GM19023 (cell line): Measurements from ENCODE around the gene HPCAL1.

ENCODE experiments used
- ATAC-seq: cut with Tn5 transposase; IDR thresholded peaks from one replicate; pipeline ENCODE4 v1.9.1; 2021; ENCODE audit warnings: mild to moderate bottlenecking, moderate library complexity; ENCODE audit not compliant: unreplicated experiment

The HPCAL1 gene

DNA sequence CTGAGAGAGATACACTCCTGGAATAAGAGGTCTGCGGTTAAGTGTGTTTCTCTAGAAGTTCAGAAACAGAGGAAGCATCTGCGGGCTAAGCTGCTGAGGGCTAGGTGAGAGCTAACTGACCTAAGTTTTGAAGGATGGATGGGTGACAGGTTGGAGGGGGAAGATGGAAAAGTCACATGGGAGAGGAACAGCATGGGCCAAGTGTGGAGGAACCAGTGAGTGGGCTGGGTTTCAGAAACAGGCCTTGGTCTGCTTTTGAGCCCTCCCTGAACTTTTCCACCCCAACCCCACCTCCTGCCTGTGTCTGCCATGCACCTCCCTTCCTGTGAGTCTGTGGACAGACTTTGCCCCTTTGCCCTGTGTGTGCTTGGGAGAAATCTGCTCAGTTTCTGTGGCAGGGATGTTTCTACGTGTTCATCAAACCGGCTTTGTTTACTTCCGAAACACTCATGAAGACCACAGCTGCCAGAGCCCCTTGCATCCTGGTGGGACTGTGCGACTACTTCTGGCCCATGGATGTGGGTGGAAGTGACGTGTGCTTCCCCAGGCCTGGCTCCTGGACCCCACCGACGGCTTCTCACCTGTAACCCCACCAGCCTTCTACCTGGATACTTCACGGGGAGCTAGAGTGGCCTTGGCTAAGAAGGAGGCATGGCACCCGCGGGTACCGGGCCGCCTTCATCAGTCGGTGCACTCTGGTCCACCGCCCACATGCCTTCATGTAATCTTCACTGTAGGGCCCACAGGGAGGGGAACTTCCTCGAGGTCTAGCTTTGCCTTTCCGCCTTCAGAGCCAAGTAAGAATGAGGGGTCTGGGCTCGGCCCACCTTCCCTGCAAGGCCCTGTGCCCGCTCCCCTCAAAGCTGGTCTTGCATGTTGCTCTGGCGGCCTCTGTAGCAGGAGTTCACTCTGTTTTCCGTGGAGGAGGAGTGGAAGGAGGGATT lies 1.4 kb upstream of the HPCAL1 start:
- no peak for ATAC-seq

DNA sequence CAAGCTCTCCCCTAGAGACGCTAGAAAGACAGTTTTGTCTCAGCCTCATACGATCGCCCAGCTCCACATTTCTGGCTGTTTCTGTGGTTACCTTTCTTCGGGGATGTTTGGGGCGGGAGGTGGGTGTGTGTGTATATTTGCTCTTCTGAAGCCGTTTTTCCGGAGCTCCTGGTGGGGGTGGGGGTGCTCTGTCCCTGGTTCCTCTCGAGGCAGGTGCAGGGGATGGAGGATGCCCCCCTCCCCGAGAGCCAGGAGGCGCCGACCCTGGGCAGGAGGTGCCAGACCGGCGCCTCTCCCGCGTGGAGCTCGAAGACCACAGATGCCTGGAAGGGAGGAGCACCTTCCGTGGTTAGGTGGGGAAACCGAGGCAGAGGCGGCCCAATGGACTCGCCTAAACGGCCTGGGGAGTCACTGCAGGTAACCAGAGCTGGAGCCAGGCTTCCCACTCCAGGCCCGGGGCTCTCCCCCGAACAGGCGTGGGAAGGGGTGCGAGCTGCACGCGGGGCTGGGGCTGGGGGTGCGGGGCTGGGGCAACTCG lies 694 bp upstream of the HPCAL1 start:
- no peak for ATAC-seq

DNA sequence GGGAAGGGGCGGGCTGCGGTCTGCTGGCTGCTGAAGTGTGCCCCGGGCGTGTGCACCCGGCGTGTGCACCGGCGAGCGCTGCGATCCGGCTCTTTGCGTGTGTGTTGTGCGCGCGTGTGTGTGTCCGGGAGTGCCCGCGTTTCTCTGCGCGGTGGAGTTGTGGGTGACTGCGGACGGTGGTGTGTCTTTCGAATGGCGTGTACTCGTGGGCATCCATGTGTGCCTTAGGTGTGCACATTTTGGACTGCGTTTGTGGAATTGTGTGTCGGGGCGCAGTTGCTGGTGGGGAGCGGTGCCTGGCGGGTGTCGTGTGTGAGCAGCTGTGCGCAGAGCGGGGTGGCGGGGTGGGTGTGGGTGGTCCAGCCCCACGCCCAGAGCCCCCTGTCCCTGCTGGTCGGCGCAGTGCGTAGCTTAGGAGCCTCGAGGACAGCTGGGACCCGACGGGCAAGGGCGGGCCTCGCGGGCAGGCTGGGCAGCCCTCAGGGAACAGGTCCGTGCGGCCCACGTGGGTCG lies 533 bp downstream of the HPCAL1 start:
- ATAC-seq: peak; percentile 11

DNA sequence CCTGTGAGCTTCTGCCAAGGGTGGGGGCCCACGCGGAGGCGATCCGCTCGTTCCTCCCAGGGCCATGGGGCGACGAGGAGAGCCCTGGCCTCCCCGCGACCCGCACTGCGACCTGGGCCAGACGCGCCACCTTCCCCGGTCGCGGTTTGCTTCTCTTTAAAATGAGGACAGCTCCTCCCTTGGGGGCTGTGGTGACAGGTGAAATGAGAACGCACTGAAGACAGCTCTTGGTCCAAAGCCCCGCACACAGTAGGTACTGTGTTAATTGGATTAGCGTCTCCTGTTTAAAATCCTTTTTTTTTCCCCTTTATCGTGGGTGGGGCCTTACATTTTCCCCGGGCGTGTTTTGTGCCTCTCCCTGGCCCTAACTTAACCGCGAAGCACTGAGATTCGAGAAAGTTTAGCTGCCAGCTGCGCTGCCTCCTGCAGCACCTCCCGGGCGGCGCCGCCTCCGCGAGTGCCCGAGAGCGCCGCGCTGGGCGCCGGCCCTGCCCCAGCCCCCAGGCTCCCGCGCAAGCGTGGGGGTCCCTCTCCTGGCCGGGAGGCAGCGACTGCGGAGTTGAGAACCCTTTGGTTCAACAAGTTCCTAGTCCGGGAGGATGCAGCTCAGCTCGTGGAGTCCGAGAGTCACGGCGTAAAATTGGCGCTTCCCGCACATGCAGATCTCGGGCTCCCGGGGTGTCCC lies 1.1 kb downstream of the HPCAL1 start:
- peak; percentile 2 for ATAC-seq

DNA sequence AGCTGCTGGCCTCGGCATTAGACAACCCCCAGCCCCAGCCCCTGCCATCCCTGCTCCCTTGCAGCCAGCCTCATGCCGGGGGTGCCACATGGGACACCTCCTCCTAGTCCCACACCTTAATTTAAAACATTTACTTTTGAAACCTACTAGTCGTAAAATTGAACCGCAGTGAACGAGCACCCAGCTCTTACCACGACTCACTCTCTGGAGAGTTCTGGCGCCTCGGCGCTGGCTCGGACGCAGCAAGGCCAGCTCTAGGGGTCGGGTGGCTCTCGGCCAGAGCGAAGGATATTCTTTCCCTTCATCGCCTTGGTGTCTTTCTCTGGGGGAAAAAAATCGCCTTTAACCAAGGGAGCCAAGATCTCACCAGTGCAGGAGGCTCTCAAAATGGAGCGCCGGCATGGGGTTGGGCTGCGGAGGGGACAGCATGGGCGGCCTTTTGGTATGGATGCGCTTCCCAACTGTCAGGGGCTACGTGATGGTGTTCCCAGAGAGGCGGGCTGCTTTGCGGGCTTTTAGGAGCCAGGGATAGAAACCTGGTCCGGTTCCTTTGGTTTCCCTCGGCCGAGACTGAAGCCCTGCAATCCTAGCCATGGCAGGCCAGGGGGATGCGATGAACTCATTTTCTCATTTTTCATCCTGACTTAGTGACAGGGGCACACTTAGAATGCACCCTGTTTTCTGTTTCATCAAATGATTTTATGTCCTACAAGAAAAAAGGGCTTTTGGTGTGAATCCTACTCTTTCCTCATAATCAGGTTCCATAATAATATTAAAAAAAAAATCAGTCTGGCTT lies 2.0 kb downstream of the HPCAL1 start:
- ATAC-seq: no peak

DNA sequence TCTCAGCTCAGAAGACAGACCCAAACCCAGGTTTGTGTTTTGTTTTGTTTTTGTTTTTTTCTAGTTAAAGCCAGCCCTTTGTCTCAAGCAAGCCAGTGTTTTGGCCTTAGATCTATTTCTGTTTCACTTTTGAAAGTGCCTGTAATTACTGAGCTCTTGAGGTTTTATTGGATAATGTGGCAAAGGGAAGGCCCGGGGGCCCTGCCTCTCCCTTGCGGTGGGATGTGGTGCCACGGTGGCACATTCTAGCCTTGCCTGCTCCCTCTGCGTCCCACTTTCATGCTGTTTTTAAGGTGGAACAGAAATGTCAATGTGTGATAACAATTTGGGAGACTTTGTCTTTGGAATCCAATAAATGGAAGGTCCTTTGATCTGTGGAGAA lies 2.5 kb downstream of the HPCAL1 start:
- ATAC-seq: no peak

DNA sequence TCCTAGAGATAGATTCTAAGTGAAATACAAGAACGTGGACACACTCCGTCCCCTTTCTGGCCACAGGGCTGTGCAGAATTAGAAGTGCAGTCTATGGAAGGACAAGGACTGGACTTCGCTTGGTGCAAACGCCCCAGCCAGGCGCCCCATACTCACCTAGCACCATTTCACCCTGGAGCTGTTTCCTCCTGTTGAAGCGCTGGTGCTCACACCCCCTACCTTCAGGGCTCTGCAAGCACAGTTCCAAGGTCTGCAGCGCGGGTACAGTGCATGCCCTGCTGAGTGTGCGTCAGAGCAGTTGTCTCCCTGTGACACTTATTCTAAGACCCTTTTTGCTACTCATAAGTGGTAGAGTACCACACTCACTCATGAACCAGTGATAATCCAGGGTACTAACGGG lies 3.0 kb downstream of the HPCAL1 start:
- ATAC-seq: no peak

DNA sequence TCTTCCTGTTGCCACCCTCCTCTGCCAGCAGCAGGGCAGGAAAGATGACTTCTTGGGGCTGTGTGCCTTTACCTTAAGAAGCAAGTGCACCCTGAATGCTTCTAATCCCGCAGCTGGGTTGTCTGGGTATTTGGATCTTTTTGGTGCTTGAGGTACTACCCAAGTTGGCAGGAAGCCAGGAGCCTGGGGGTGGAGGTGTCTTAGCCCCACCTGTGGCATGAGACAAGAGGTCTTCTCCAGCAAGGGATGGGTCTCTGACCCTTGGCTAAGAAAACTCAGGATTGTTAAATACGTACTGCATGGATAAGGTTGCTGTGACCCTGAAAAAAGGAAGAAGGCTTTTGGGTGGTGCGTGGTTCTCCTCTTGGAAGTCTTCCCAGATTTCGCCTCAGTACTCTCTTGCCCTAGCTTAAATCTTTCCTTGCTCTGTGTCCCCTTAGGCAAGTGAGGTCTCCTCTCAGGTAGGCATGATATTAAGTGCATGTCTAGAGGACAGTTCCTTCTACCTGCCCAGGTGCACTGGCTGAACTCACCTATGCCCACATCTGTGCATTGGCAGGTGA lies 4.3 kb downstream of the HPCAL1 start:
- ATAC-seq: no peak

DNA sequence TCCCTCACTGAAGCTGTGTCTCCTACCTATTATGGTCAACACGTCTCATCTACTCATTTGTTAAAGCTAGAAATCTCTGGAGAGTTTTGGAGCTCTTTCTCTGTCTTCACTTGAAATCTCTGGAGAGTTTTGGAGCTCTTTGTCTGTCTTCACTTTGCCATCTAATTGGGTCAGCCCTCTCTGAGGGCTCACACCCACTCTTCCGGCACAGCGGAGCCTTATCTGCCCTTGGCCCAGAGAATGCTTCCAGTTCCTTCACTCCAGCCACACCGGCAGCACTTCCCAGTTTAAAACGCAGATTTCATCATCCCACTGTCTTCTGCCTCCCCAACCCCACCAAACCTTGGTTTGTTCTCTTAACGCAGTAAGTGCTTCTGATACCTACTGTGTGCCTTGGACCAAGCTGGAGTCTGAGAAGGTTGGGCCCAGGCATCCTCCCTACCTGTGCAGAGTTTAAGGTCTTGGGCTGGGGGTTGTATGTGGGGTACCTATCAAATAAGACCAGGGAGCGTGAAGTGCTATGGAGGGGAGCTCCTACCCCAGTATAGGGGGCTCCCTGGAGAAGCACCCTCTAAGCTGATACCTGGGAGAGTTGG lies 5.0 kb downstream of the HPCAL1 start:
- ATAC-seq: no peak

DNA sequence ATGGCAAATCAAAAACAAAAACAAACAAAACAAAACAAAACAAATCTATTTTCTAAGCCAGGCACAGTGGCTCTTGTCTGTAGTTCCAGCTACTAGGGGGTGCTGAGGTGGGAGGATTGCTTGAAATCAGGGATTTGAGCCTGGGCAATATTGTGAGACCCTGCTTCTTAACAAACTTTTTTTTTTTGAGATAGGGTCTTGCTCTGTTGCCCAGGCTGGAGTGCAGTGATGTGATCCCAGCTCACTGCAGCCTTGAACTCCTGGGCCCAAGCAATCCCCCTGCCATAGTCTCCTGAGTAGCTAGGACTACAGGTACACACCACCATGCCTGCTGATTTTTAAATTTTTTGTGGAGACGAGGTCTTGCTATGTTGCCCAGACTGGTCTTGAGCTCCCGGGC lies 6.2 kb downstream of the HPCAL1 start:
- no peak for ATAC-seq

DNA sequence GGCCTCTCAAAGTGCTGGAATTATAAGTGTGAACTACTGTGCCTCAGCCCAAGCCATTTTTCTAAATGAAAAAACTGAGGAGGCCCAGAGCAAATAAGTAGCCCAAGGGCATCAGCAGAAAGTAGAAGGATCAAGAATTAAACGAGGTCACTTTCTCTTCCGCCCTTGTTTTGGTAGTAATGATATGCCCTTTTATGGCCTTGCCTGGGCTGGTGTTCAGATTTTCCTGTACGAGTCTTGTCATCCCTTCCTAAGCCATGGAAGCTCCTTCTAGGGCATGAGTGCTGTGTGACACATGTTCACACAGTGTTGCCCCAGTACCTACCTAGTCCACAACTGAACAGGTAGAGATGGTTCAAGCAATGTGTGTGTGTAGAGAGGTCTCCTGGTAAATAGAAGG lies 6.6 kb downstream of the HPCAL1 start:
- ATAC-seq: no peak

DNA sequence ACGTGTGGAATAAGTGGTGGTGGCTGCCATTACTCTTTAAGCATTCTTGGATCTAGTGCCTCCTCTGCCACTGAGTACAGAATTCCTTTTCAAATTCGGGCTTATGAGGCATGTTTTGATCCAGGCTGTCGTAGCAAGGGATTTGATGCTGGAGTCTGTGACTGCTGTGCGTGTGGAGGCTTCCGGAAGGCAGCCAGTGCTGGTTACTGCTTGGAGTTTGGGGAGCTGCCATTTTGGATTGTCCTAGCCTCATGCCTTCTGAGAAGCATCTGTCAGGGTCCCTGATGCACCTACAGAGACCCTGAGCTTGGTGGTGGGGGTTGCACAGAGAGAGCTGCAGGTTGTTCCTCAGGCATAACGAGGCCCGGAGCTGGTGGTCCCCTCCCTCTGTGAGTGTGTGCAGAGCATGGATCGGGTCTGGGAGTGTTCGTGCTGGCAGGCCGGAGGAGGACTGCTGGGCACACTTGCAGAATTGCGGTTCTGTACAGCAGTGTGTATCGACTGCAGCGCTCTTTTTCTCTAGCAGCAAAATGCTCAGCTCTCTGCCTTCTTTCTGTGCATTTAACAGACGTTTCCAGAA lies 7.7 kb downstream of the HPCAL1 start:
- no peak for ATAC-seq

DNA sequence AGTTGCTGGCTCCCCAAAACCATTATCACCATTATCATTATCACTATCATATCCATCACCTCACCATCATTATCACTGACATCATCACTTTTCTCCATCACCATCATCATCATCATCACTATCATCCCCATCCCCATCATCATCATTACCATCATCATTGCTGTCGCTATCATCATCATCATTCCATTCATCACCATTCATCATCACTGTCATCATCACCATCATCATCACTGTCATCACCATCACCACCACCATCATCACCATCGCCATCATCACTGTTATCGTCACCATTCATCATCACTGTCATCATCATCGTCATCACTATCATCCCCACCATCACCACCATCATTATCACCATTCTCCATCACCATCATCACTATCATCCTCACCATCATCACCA lies 9.0 kb downstream of the HPCAL1 start:
- no peak for ATAC-seq

DNA sequence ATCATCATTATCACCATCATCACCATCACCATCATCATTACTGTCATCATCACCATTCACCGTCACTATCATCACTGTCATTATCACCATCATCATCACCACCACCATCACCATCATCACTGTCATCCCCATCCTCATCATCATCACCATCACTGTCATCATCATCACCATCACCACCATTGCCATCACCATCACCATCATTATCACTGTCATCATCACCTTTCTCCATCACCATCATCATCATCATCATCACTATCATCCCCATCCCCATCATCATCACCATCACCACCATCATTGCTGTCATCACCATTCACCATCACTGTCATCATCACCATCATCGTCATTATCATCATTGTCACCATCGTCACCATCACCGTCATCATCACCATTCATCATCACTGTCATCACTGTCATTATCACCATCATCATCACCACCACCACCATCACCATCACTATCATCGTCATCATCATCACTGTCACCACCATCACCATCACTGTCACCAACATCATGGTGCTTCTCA lies 9.8 kb downstream of the HPCAL1 start:
- no peak for ATAC-seq

DNA sequence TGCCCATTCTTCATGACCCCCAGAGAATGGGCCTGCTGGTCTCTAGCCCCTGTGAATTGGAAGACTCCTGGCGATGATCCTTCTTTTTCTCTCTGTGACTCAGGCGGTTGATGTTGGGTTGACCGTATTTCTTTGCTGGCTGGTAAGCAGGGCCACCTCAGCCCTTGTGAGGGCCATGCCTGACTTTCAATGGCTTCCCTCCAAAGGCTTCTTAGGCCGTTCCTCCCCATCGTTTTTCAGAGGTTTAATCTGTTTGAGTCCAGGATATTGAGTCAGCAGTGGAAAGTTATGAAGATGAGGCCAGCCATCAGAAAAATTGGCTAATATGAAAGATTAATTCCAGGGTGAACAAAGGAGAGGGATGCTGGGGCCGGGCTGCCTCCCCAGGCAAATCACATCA lies 13.6 kb downstream of the HPCAL1 start:
- ATAC-seq: no peak

DNA sequence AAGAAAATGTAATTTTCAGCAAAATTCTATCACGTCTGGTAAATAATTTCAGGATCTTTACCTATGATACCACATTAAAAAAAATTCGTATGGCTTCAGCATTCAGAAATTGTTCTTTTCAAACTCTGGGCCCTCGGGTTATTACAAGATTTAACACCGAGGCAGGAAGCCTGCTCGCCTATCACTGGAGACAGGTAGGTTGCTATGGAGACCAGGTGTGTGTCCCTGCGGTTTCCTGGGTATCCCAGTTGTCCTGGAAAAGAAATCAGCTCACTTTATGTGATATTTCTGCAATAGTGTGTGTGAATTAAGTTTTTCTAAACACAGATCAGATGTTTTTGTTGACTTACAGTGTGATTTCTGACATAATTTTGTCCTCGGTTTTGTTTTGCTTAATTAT lies 14.2 kb downstream of the HPCAL1 start:
- ATAC-seq: no peak

DNA sequence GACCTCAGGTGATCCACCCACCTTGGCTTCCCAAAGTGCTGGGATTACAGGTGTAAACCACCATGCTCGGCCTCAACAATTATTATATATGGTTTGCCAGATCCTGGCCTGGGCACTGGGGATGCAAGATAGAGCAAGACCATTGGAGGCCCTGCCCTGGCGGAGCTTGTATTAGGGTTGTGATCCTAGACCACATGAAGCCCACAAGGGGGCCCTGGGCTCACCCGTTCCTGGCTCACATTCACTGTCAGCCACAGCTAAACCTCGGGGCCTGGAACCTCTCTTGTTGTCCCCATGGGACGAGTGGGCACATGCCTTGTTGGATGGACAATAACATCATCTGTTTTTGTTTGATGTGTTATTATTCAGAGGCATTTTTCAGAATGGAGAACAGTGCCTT lies 14.9 kb downstream of the HPCAL1 start:
- no peak for ATAC-seq

DNA sequence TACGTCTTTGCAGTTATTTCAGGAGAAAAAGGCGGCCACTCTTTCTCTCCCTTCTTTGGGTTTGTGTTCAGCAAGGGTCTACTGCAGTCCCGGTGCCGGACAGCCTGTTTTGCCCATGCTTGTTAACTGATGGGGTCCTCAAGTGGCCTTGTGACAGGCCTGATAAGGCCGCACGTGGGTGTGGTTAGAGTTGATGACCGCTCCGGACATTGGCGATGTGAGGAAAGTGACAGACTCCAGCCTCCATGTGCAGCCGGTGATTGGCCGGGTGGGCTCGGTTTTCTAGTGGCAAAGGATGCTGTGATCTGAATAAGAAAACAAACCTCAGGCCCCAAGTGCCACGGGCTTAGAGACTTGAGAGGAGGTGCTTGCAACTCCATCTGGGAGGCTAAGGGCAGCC lies 15.6 kb downstream of the HPCAL1 start:
- no peak for ATAC-seq

DNA sequence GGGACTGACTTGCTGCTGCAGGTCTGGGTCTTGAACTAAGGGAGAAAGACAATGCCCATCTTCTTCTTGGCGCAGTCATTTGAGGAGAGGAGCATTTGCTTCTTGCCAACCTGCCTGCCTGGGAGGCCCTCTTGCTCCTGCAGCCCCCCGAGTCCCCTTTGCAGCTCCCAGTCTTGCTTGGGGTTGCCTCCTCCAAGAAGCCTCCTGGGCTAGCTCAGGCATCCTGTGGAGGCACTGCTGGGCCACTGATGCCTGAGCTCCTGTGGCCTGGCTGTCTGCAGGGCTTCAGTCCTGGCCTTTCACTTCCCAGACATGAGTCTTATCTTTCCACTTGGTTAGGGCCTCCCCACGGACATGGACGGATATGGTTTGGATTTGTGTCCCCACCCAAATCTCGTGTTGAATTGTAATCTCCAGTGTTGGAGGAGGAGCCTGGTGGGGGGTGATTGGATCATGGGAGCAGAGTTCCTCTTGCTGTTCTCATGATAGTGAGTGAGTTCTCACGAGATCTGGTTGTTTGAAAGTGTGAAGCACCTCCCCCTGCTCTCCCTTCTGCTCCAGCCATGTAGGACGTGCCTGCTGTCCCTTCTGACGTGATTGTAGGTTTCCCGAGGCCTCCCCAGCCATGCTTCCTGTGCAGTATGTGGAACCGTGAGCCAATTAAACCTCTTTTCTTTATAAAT lies 17.3 kb downstream of the HPCAL1 start:
- no peak for ATAC-seq
